ENCODE data around the gene DRD3.

DRD3 gene

DNA sequence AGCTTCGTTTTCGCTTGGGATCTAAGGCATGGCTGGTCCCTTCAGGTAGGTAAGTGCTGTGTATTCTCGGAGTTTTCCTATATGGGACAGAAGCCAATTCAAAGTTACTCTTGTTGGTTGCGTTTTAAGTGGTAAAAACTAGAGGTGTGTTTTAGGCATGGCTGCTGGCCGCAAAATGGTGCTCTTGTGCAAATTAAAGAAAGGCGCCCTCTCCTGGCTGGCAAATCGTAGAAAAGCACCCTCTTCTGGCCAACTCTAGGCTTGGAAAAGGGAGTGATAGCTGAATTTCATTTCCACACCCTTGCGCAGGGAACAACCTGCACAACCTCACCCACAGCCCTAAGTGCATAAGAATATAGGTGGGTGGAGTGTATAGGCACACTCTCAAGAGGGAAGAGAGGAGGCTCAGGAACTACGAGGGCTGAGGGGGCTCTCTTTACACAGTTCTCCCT, 23.5 kb downstream of the DRD3 start:
- DNase-seq (ENCODE audit: insufficient read length, low spot score) (no peak), FAIRE-seq (peak; percentile 57)
- no peak for TF ChIP-seq TAF1 (IDR thresholded peaks at IDR 0.05; ENCODE audit: low read depth, low read length)
- no peak for TF ChIP-seq POLR2A (IDR thresholded peaks at IDR 0.05; ENCODE audit: low read depth, low read length)
- no peak for TF ChIP-seq SPI1 (IDR thresholded peaks at IDR 0.05; ENCODE audit: low read depth, low read length)
- TF ChIP-seq POLR2AphosphoS5 (IDR thresholded peaks at IDR 0.05; ENCODE audit: low read depth, low read length) = no peak
- TF ChIP-seq POU2F2 (IDR thresholded peaks at IDR 0.05; ENCODE audit: low read depth, low read length) = no peak
- TF ChIP-seq PAX5 (IDR thresholded peaks at IDR 0.05; ENCODE audit: insufficient read depth, low read length, severe bottlenecking) = no peak

DNA sequence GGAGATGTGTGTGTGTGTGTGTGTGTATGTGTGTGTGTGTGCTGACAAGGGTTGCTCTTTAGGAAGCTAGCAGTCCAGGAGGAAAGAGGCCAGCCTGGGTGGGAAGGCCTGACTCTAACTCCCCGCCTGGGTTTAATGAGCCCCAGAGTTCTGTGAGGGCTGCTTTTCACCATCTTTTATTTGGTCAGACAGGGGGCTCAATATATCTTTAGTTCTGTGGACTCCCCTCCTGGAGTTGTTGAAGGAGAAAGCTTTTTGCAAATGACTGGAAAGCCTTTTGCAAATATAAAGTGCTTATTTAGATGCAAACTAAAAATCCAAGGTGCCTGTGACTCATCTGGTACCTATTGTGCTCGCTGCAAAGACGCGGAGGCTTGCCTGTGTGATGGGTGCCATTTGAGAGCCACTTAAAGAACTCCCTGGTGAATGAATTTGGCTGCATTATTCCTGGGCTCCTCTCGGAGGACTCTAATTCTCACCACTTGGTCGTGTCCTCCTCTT, 24.5 kb downstream of the DRD3 start:
- DNase-seq (ENCODE audit: insufficient read length, low spot score) (no peak), FAIRE-seq (no peak)
- TF ChIP-seq SPI1 (IDR thresholded peaks at IDR 0.05; ENCODE audit: low read depth, low read length) = no peak
- no peak for TF ChIP-seq POLR2A (IDR thresholded peaks at IDR 0.05; ENCODE audit: low read depth, low read length)
- TF ChIP-seq TAF1 (IDR thresholded peaks at IDR 0.05; ENCODE audit: low read depth, low read length) = no peak
- TF ChIP-seq PAX5 (IDR thresholded peaks at IDR 0.05; ENCODE audit: insufficient read depth, low read length, severe bottlenecking) = no peak
- TF ChIP-seq POU2F2 (IDR thresholded peaks at IDR 0.05; ENCODE audit: low read depth, low read length) = no peak
- TF ChIP-seq POLR2AphosphoS5 (IDR thresholded peaks at IDR 0.05; ENCODE audit: low read depth, low read length) = no peak

DNA sequence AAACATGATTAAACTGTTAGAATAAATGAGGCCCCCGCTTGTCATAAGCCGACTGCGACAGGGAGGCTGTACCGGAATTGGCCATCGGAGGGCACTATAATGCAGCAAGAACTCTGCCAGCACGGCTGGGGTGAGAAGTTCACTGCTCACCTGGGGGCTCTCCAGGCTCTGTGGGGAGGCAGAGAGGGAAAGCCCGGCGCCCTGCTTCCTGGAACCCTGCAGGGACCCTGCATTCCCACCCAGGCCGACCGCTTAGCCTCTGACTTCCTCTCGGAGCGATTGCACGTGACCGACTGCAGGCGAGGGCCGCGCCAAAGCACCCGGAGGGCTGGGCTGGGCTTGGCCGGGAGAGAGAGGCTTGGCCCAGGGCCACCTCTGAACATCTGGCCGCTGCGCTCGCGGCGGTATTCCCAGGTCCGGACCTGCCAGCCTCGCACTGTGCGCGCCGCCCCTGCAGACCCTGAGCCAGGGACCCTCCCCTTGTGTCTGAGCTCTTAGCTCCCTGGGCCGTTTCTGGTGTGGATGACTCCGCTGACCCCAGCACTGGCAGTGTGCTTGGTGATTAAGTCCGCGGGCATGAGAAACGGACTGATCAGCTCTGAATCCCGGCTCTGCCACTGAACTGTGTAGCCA, 26.2 kb downstream of the DRD3 start:
- TF ChIP-seq TAF1 (IDR thresholded peaks at IDR 0.05; ENCODE audit: low read depth, low read length) (no peak), SPI1 (IDR thresholded peaks at IDR 0.05; ENCODE audit: low read depth, low read length) (no peak), POLR2A (IDR thresholded peaks at IDR 0.05; ENCODE audit: low read depth, low read length) (no peak), POLR2AphosphoS5 (IDR thresholded peaks at IDR 0.05; ENCODE audit: low read depth, low read length) (no peak), POU2F2 (IDR thresholded peaks at IDR 0.05; ENCODE audit: low read depth, low read length) (no peak), PAX5 (IDR thresholded peaks at IDR 0.05; ENCODE audit: insufficient read depth, low read length, severe bottlenecking) (no peak)
- peak; percentile 82 for FAIRE-seq
- DNase-seq (ENCODE audit: insufficient read length, low spot score) = peak; percentile 65

DNA sequence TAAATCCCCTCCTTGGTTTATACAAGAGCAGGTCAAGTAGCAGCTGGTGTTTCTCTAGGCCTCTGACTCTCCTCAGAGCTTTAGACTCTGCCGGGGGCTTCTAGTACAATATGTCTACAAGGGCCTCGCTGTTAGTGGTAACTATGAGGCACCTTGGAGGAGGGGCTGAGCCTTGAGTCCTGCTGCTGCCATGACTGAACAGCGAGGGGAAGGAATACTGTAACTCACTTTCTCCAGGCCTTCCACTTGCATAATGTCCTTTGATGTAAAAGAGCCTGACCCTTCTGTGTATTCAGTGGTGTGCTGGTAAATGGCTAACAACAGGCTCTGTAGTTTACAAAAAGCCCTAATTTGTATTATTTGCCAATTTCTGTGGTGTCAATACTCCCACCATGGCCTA, 27.8 kb downstream of the DRD3 start:
- DNase-seq (ENCODE audit: insufficient read length, low spot score) = no peak

DNA sequence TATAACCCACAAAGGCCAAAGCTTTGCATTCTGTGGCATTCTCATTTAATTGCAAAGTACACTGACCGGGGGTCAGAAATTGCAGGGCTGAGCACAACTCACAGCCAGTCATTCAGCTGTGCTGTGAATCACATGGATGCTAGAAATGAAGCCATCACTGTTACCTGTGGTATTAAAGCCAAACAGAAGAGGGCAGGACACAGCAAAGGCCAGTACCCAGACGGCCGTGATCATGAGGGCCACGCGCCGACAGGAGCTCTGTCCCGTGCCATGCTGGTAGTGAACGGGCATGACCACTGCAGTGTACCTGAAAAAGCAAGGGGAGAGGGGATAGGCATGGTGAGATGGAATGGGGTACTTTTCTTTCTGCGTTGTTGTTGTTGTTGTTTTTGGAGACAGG, 31.6 kb downstream of the DRD3 start:
- TF ChIP-seq PAX5 (IDR thresholded peaks at IDR 0.05; ENCODE audit: insufficient read depth, low read length, severe bottlenecking) (no peak), POU2F2 (IDR thresholded peaks at IDR 0.05; ENCODE audit: low read depth, low read length) (no peak), POLR2A (IDR thresholded peaks at IDR 0.05; ENCODE audit: low read depth, low read length) (no peak), TAF1 (IDR thresholded peaks at IDR 0.05; ENCODE audit: low read depth, low read length) (no peak), SPI1 (IDR thresholded peaks at IDR 0.05; ENCODE audit: low read depth, low read length) (no peak), POLR2AphosphoS5 (IDR thresholded peaks at IDR 0.05; ENCODE audit: low read depth, low read length) (no peak)
- no peak for DNase-seq (ENCODE audit: insufficient read length, low spot score)
- FAIRE-seq = no peak

More for the DNA sequence above, 27.8 kb downstream of the DRD3 start:
- TF ChIP-seq POU2F2 (IDR thresholded peaks at IDR 0.05; ENCODE audit: low read depth, low read length) = no peak
- no peak for TF ChIP-seq POLR2A (IDR thresholded peaks at IDR 0.05; ENCODE audit: low read depth, low read length)
- no peak for TF ChIP-seq PAX5 (IDR thresholded peaks at IDR 0.05; ENCODE audit: insufficient read depth, low read length, severe bottlenecking)
- TF ChIP-seq POLR2AphosphoS5 (IDR thresholded peaks at IDR 0.05; ENCODE audit: low read depth, low read length) = no peak
- TF ChIP-seq TAF1 (IDR thresholded peaks at IDR 0.05; ENCODE audit: low read depth, low read length) = no peak
- no peak for TF ChIP-seq SPI1 (IDR thresholded peaks at IDR 0.05; ENCODE audit: low read depth, low read length)
- FAIRE-seq = no peak

DNA sequence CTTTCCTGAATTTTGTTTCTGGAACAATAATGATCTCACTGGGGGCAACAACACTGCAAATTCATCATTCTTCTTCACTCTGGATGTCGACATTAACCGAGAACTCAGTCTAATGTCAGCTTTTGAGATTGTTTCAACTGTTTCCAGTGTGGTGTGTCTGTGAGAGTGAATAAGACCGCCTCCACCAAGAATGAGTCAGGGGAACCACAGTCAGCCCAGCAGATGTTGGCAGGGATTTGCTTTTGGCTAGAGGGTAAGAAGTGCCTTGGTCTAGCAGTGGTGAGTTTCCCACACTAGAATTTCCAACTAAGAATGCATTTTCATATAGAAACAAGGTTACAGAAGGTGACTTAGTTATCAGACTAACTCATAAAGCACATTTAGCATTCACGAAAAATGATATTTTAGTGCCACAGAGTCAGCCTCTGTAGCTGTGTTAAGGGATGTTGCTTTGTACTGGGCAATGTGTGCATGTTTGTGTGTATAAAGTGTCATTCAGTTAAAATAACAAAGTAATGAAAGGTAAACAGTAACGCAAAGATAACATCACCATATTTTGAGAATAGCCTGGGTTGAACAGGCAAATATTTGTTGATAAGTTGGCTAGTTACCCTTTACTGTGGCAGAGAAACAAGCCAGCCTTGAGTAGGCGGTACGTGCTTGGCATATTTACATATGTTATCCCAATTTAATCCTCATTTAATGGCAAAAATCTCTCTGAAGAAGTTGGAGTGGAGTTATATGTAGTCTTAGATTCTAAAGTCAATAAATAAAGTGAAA, 33.8 kb downstream of the DRD3 start:
- no peak for FAIRE-seq

DNA sequence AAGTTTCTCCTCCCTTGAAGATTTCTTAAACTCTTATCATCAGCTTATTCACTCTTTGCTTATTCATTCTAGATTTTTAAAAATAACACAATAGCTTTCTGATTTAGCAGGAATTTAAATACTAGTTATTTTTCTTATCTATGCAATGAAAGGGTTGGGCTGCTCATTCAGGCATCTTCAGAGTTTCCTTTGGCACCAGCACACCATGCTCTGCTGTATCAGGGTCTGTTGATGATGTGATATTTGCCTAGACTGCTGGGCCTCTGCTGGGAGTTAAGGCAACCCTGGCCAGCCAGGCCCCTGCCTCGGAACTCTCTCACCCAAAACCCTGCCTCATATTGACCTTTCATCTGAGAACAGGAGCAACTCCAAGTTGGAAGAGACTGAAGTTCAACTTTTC, 35.0 kb downstream of the DRD3 start:
- no peak for FAIRE-seq
- no peak for TF ChIP-seq POLR2AphosphoS5 (IDR thresholded peaks at IDR 0.05; ENCODE audit: low read depth, low read length)
- no peak for TF ChIP-seq SPI1 (IDR thresholded peaks at IDR 0.05; ENCODE audit: low read depth, low read length)
- TF ChIP-seq POU2F2 (IDR thresholded peaks at IDR 0.05; ENCODE audit: low read depth, low read length) = no peak
- TF ChIP-seq POLR2A (IDR thresholded peaks at IDR 0.05; ENCODE audit: low read depth, low read length) = no peak
- TF ChIP-seq PAX5 (IDR thresholded peaks at IDR 0.05; ENCODE audit: insufficient read depth, low read length, severe bottlenecking) = no peak
- TF ChIP-seq TAF1 (IDR thresholded peaks at IDR 0.05; ENCODE audit: low read depth, low read length) = no peak

More for the DNA sequence above, 33.8 kb downstream of the DRD3 start:
- no peak for DNase-seq (ENCODE audit: insufficient read length, low spot score)
- TF ChIP-seq SPI1 (IDR thresholded peaks at IDR 0.05; ENCODE audit: low read depth, low read length) (no peak), POLR2AphosphoS5 (IDR thresholded peaks at IDR 0.05; ENCODE audit: low read depth, low read length) (no peak), TAF1 (IDR thresholded peaks at IDR 0.05; ENCODE audit: low read depth, low read length) (no peak), POLR2A (IDR thresholded peaks at IDR 0.05; ENCODE audit: low read depth, low read length) (no peak), POU2F2 (IDR thresholded peaks at IDR 0.05; ENCODE audit: low read depth, low read length) (no peak), PAX5 (IDR thresholded peaks at IDR 0.05; ENCODE audit: insufficient read depth, low read length, severe bottlenecking) (no peak)

DNA sequence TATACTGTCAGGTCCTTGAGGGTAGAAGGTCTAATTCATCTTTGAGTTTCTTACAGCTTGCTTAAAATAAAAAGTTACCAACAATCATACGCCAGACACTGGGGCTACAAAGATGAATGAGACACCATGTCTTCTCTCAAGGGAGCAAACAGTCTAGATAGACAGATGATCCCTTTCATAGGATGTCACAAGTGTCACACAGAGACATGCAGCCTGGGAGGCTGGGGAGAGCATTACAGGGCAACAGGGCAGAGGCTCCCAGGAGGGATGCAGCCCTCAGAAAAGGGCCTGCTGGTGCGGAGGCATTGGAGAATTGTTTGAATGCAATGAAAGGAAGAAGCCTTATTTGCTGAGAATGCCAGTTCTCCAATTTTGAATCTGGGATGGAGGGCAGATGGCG, 39.0 kb downstream of the DRD3 start:
- no peak for FAIRE-seq

More for the DNA sequence above, 35.0 kb downstream of the DRD3 start:
- DNase-seq (ENCODE audit: insufficient read length, low spot score) = no peak

DNA sequence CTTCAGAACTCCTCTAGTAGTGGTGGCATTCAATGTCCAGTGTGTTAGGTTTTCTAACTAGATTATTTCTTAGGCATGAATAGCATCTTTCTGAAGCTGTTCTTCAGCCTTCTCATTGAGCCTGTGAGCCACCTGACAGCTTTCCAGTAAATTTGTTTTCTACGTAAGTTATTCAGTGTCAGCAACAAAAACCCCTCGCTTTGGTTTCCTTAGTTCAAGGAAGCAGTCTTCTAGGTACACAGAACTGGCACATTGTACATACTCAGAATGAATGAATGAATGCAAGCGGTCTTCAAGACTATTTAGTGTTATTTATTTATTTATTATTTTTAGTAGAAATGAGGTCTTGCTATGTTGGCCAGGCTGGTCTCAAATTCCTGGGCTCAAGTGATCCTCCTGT, 44.9 kb downstream of the DRD3 start:
- FAIRE-seq (no peak), DNase-seq (ENCODE audit: insufficient read length, low spot score) (no peak)
- TF ChIP-seq TAF1 (IDR thresholded peaks at IDR 0.05; ENCODE audit: low read depth, low read length) (no peak), PAX5 (IDR thresholded peaks at IDR 0.05; ENCODE audit: insufficient read depth, low read length, severe bottlenecking) (no peak), POLR2A (IDR thresholded peaks at IDR 0.05; ENCODE audit: low read depth, low read length) (no peak)

More for the DNA sequence above, 39.0 kb downstream of the DRD3 start:
- TF ChIP-seq POLR2A (IDR thresholded peaks at IDR 0.05; ENCODE audit: low read depth, low read length) (no peak), TAF1 (IDR thresholded peaks at IDR 0.05; ENCODE audit: low read depth, low read length) (no peak)
- no peak for DNase-seq (ENCODE audit: insufficient read length, low spot score)
